SK-N-MC (cell line): ENCODE measurements around the gene TMEM225.

Experiments used
- DNase-seq: peaks from one replicate; pipeline ENCODE4 v3.0.0-alpha.2; 2011; ENCODE audit warnings: low read depth, low spot score
- H3K27ac ChIP-seq: fragments of 200-600 bp; sonication (generic); 2 replicates; pipeline ENCODE4 v1.5.1; 2016; ENCODE audit warnings: mixed run types
- H3K36me3 ChIP-seq: fragments of 200-600 bp; sonication (generic); 2 replicates; pipeline ENCODE4 v1.6.1; 2017; ENCODE audit warnings: antibody characterized with exemption, low read length, mixed read lengths; ENCODE audit not compliant: insufficient read depth
- H3K4me3 ChIP-seq: fragments of 200-600 bp; sonication (generic); 2 replicates; pipeline ENCODE4 v1.5.1; 2016
- H3K9ac ChIP-seq: fragments of 200-600 bp; sonication (generic); 2 replicates; pipeline ENCODE4 v1.8.0; 2017; ENCODE audit warnings: mixed run types, mixed read lengths; ENCODE audit not compliant: insufficient read length
- H3K9me3 ChIP-seq: fragments of 200-600 bp; sonication (generic); 2 replicates; pipeline ENCODE4 v1.6.1; 2017; ENCODE audit warnings: low read depth, mild to moderate bottlenecking, antibody characterized with exemption, low read length, moderate library complexity, mixed read lengths
- EZH2 ChIP-seq: fragments of 200-600 bp; sonication (generic); IDR thresholded peaks from one replicate; pipeline ENCODE4 v1.6.1; 2017; ENCODE audit warnings: antibody characterized with exemption
- FOXP2 ChIP-seq: optimal IDR thresholded peaks from 2 replicates; pipeline ENCODE3; 2011; ENCODE audit warnings: mild to moderate bottlenecking, moderate library complexity; ENCODE audit not compliant: insufficient read depth; ENCODE audit errors: extremely low read length, control extremely low read depth
- POLR2AphosphoS5 ChIP-seq: IDR thresholded peaks from 2 replicates; pipeline ENCODE4 v1.6.1; 2012; ENCODE audit warnings: mild to moderate bottlenecking, low read depth, low read length, borderline replicate concordance

The TMEM225 gene

GRCh38 chr11:123859731-123860130, 25.7 kb downstream of the TMEM225 start:
- H3K27ac ChIP-seq = no peak overlapping the region
- no peaks in the 10 kb centered on the region for H3K36me3 ChIP-seq
- DNase-seq = no peak
- no peak overlapping the region for H3K4me3 ChIP-seq
- H3K9me3 ChIP-seq = no peaks in the 10 kb centered on the region
- no peak for TF ChIP-seq FOXP2
- TF ChIP-seq POLR2AphosphoS5 = no peak
- no peak for TF ChIP-seq EZH2
- no peak overlapping the region for H3K9ac ChIP-seq

- Histone ChIP-seq H3K27ac (no peak overlapping the region), H3K9me3 (no peaks in the 10 kb centered on the region), H3K4me3 (no peak overlapping the region), H3K36me3 (no peaks in the 10 kb centered on the region), H3K9ac (no peak overlapping the region)
- TF ChIP-seq EZH2 = no peak
- TF ChIP-seq FOXP2 = no peak
- TF ChIP-seq POLR2AphosphoS5 = no peak
- no peak for DNase-seq
These were observed 29.0 kb downstream of the TMEM225 start for GRCh38 chr11:123856444-123856843.

- Histone ChIP-seq H3K9ac (no peak overlapping the region), H3K4me3 (no peak overlapping the region), H3K36me3 (no peaks in the 10 kb centered on the region), H3K9me3 (no peaks in the 10 kb centered on the region), H3K27ac (no peak overlapping the region)
- TF ChIP-seq FOXP2 (no peak), EZH2 (no peak), POLR2AphosphoS5 (no peak)
- no peak for DNase-seq
These were observed 32.4 kb downstream of the TMEM225 start for GRCh38 chr11:123853038-123853437.

GRCh38 chr11:123852321-123852720, 33.1 kb downstream of the TMEM225 start:
- DNase-seq = no peak
- H3K9me3 ChIP-seq = no peaks in the 10 kb centered on the region
- no peak for TF ChIP-seq FOXP2
- no peak for TF ChIP-seq POLR2AphosphoS5
- TF ChIP-seq EZH2 = no peak
- H3K9ac ChIP-seq = no peak overlapping the region
- no peak overlapping the region for H3K27ac ChIP-seq
- no peaks in the 10 kb centered on the region for H3K36me3 ChIP-seq
- no peak overlapping the region for H3K4me3 ChIP-seq

- TF ChIP-seq POLR2AphosphoS5 (no peak), FOXP2 (no peak), EZH2 (no peak)
- no peaks in the 10 kb centered on the region for H3K36me3 ChIP-seq
- H3K9me3 ChIP-seq = no peaks in the 10 kb centered on the region
- no peak for DNase-seq
- H3K9ac ChIP-seq = no peak overlapping the region
- no peak overlapping the region for H3K27ac ChIP-seq
- H3K4me3 ChIP-seq = no peak overlapping the region
These were observed 34.4 kb downstream of the TMEM225 start for GRCh38 chr11:123851110-123851509.

- Histone ChIP-seq H3K4me3 (no peak overlapping the region), H3K9ac (no peak overlapping the region), H3K9me3 (no peaks in the 10 kb centered on the region), H3K27ac (no peak overlapping the region), H3K36me3 (no peaks in the 10 kb centered on the region)
- DNase-seq = no peak
- TF ChIP-seq FOXP2 (no peak), EZH2 (no peak), POLR2AphosphoS5 (no peak)
These were observed 44.3 kb downstream of the TMEM225 start for GRCh38 chr11:123841174-123841573.

- no peak for DNase-seq
- H3K9me3 ChIP-seq = no peaks in the 10 kb centered on the region
- no peak overlapping the region for H3K9ac ChIP-seq
- H3K36me3 ChIP-seq = no peaks in the 10 kb centered on the region
- TF ChIP-seq POLR2AphosphoS5 (no peak), FOXP2 (no peak), EZH2 (no peak)
- no peak overlapping the region for H3K4me3 ChIP-seq
- no peak overlapping the region for H3K27ac ChIP-seq
These were observed 46.3 kb downstream of the TMEM225 start for GRCh38 chr11:123839131-123839530.

GRCh38 chr11:123838659-123839058, 46.8 kb downstream of the TMEM225 start:
- Histone ChIP-seq H3K9me3 (no peaks in the 10 kb centered on the region), H3K36me3 (no peaks in the 10 kb centered on the region), H3K9ac (no peak overlapping the region), H3K4me3 (no peak overlapping the region), H3K27ac (no peak overlapping the region)
- TF ChIP-seq EZH2 = no peak
- no peak for TF ChIP-seq POLR2AphosphoS5
- no peak for TF ChIP-seq FOXP2
- no peak for DNase-seq

GRCh38 chr11:123838199-123838598, 47.3 kb downstream of the TMEM225 start:
- no peak overlapping the region for H3K4me3 ChIP-seq
- TF ChIP-seq FOXP2 = no peak
- TF ChIP-seq POLR2AphosphoS5 = no peak
- TF ChIP-seq EZH2 = no peak
- DNase-seq = no peak

More at GRCh38 chr11:123838199-123838598, 47.3 kb downstream of the TMEM225 start:
- Histone ChIP-seq H3K9me3 (no peaks in the 10 kb centered on the region), H3K36me3 (no peaks in the 10 kb centered on the region), H3K27ac (no peak overlapping the region), H3K9ac (no peak overlapping the region)
